IPS-20b (cell line): ENCODE results near the gene TACR1.
"Not testable (repeated sequence)": the region's sequence is repeated elsewhere in the genome, so short reads cannot be mapped to it uniquely, and the experiment has no call there.

Experiments used
- H3K27ac ChIP-seq: one replicate; pipeline ENCODE4 v1.5.1; 2013; ENCODE audit warnings: low read length
- H3K27me3 ChIP-seq: 2 replicates; pipeline ENCODE4 v1.6.1; 2013; ENCODE audit warnings: mild to moderate bottlenecking, low read length, inconsistent platforms; ENCODE audit not compliant: insufficient read depth
- H3K36me3 ChIP-seq: 2 replicates; pipeline ENCODE4 v1.6.1; 2013; ENCODE audit warnings: low read depth, mild to moderate bottlenecking, inconsistent platforms, low read length, moderate library complexity; ENCODE audit not compliant: insufficient read depth
- H3K4me1 ChIP-seq: 2 replicates; pipeline ENCODE4 v1.6.1; 2013; ENCODE audit warnings: mild to moderate bottlenecking, control low read depth, inconsistent platforms, low read length, moderate library complexity; ENCODE audit not compliant: insufficient read depth
- H3K4me3 ChIP-seq: 2 replicates; pipeline ENCODE4 v1.5.1; 2013; ENCODE audit warnings: mild to moderate bottlenecking, low read length, inconsistent platforms
- H3K9ac ChIP-seq: 2 replicates; pipeline ENCODE4 v1.6.1; 2013; ENCODE audit warnings: low read depth, mild to moderate bottlenecking, inconsistent platforms, low read length, moderate library complexity
- H3K9me3 ChIP-seq: 2 replicates; pipeline ENCODE4 v1.6.1; 2013; ENCODE audit warnings: mild to moderate bottlenecking, low read depth, low read length, inconsistent platforms; ENCODE audit not compliant: insufficient read depth

TACR1 gene

GRCh38 chr2:75168186-75168585, 31.1 kb downstream of the TACR1 start:
- Histone ChIP-seq H3K9ac (no peak overlapping the region), H3K4me3 (no peak overlapping the region), H3K36me3 (no peaks in the 10 kb centered on the region), H3K27me3 (no peaks in the 10 kb centered on the region), H3K4me1 (peaks cover 16% of the 10 kb centered on the region), H3K9me3 (no peaks in the 10 kb centered on the region), H3K27ac (no peak overlapping the region)

GRCh38 chr2:75166491-75166890, 32.8 kb downstream of the TACR1 start:
- Histone ChIP-seq H3K36me3 (no peaks in the 10 kb centered on the region), H3K27ac (no peak overlapping the region), H3K9me3 (no peaks in the 10 kb centered on the region), H3K27me3 (no peaks in the 10 kb centered on the region), H3K4me1 (no peaks in the 10 kb centered on the region; the same call in 1 of the 2 replicates), H3K4me3 (no peak overlapping the region), H3K9ac (no peak overlapping the region)

- Histone ChIP-seq H3K9ac (no peak overlapping the region), H3K27ac (no peak overlapping the region), H3K36me3 (no peaks in the 10 kb centered on the region), H3K4me1 (no peaks in the 10 kb centered on the region), H3K27me3 (no peaks in the 10 kb centered on the region), H3K9me3 (no peaks in the 10 kb centered on the region), H3K4me3 (no peak overlapping the region)
Observed at GRCh38 chr2:75162897-75163296, 36.4 kb downstream of the TACR1 start.

- H3K9ac ChIP-seq, result no peak overlapping the region
Observed at GRCh38 chr2:75162259-75162658, 37.1 kb downstream of the TACR1 start.

GRCh38 chr2:75157435-75157834, 41.9 kb downstream of the TACR1 start:
- Histone ChIP-seq H3K9ac (no peak overlapping the region), H3K4me1 (peaks cover 13% of the 10 kb centered on the region), H3K4me3 (no peak overlapping the region), H3K27ac (no peak overlapping the region), H3K9me3 (no peaks in the 10 kb centered on the region), H3K27me3 (no peaks in the 10 kb centered on the region), H3K36me3 (no peaks in the 10 kb centered on the region)

More at GRCh38 chr2:75162259-75162658, 37.1 kb downstream of the TACR1 start:
- Histone ChIP-seq H3K4me1 (peaks cover 1% of the 10 kb centered on the region; the same call in 1 of the 2 replicates), H3K4me3 (no peak overlapping the region), H3K27ac (no peak overlapping the region), H3K27me3 (no peaks in the 10 kb centered on the region), H3K36me3 (no peaks in the 10 kb centered on the region), H3K9me3 (no peaks in the 10 kb centered on the region)

- H3K4me3 ChIP-seq, result no peak overlapping the region
- H3K36me3 ChIP-seq, result no peaks in the 10 kb centered on the region
- H3K9ac ChIP-seq, result no peak overlapping the region
- H3K27me3 ChIP-seq, result no peaks in the 10 kb centered on the region
- H3K27ac ChIP-seq, result no peak overlapping the region
- peaks cover 13% of the 10 kb centered on the region for H3K4me1 ChIP-seq
- no peaks in the 10 kb centered on the region for H3K9me3 ChIP-seq
Observed at GRCh38 chr2:75155115-75155514, 44.2 kb downstream of the TACR1 start.

- H3K36me3 ChIP-seq, result no peaks in the 10 kb centered on the region
- H3K4me1 ChIP-seq, result peaks cover 13% of the 10 kb centered on the region
- no peaks in the 10 kb centered on the region for H3K27me3 ChIP-seq
- H3K27ac ChIP-seq, result no peak overlapping the region
- no peak overlapping the region for H3K9ac ChIP-seq
- no peak overlapping the region for H3K4me3 ChIP-seq
- H3K9me3 ChIP-seq, result no peaks in the 10 kb centered on the region
Observed at GRCh38 chr2:75153221-75153620, 46.1 kb downstream of the TACR1 start.

- H3K9ac ChIP-seq, result not testable (repeated sequence)
- peaks cover 12% of the 10 kb centered on the region for H3K4me1 ChIP-seq
Observed at GRCh38 chr2:75152243-75152642, 47.1 kb downstream of the TACR1 start.

GRCh38 chr2:75147884-75148283, 51.4 kb downstream of the TACR1 start:
- not testable (repeated sequence) for H3K9ac ChIP-seq, H3K36me3 ChIP-seq, H3K4me1 ChIP-seq, H3K4me3 ChIP-seq, H3K27ac ChIP-seq, H3K27me3 ChIP-seq, H3K9me3 ChIP-seq

More at GRCh38 chr2:75152243-75152642, 47.1 kb downstream of the TACR1 start:
- not testable (repeated sequence) for H3K9me3 ChIP-seq, H3K36me3 ChIP-seq, H3K27ac ChIP-seq, H3K4me3 ChIP-seq, H3K27me3 ChIP-seq

- H3K27me3 ChIP-seq, result no peaks in the 10 kb centered on the region
- no peaks in the 10 kb centered on the region for H3K4me1 ChIP-seq
- H3K36me3 ChIP-seq, result no peaks in the 10 kb centered on the region
- no peaks in the 10 kb centered on the region for H3K9me3 ChIP-seq
- no peak overlapping the region for H3K27ac ChIP-seq
- no peak overlapping the region for H3K9ac ChIP-seq
- no peak overlapping the region for H3K4me3 ChIP-seq
Observed at GRCh38 chr2:75146606-75147332, 52.6 kb downstream of the TACR1 start.

- H3K4me1 ChIP-seq, result not testable (repeated sequence)
Observed at GRCh38 chr2:75146221-75146605, 53.1 kb downstream of the TACR1 start.

GRCh38 chr2:75142081-75142480, 57.2 kb downstream of the TACR1 start:
- Histone ChIP-seq H3K4me3 (no peak overlapping the region), H3K9me3 (no peaks in the 10 kb centered on the region), H3K36me3 (no peaks in the 10 kb centered on the region), H3K9ac (no peak overlapping the region), H3K4me1 (no peaks in the 10 kb centered on the region), H3K27ac (no peak overlapping the region), H3K27me3 (no peaks in the 10 kb centered on the region)

More at GRCh38 chr2:75146221-75146605, 53.1 kb downstream of the TACR1 start:
- not testable (repeated sequence) for H3K9ac ChIP-seq, H3K36me3 ChIP-seq, H3K4me3 ChIP-seq, H3K9me3 ChIP-seq, H3K27ac ChIP-seq, H3K27me3 ChIP-seq
